ENCODE results near the gene KCNAB1.

Gene KCNAB1

DNA sequence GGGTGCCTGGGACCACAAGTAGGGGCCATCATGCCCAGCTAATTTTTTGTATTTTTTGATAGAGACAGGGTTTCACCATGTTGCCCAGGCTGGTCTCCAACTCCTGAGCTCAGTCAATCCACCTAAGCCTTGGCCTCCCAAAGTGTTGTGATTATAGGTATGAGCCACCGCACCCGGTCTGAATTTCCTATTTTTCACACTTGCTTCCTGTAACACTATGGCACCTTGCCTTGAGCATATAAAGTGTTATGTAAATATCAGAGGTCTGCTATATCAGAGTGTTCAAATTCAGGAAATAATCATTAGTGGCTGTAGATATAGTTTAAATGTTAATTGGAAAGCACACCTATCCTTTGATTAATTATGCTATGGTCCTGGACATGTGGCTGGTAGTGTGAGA lies 165.2 kb downstream of the KCNAB1 start:
- DNase-seq = no peak

DNA sequence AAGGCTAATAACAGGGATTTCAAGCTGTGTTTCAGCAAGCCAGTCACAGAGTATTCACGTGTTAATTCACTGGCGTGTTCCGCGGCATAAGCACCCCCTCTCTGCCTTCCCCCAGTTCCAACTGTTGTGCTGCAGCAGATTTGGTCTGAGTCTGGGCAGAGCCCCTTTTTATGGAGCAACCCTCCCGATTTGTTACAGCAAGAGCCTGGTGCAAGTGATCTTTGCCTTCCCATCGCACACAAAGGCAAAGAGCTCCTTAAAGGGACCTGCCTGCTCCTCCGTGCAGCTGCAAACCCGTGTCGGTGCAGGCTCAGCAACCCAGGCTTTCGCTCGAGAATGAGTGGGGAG lies 170.5 kb downstream of the KCNAB1 start:
- no peak for DNase-seq

DNA sequence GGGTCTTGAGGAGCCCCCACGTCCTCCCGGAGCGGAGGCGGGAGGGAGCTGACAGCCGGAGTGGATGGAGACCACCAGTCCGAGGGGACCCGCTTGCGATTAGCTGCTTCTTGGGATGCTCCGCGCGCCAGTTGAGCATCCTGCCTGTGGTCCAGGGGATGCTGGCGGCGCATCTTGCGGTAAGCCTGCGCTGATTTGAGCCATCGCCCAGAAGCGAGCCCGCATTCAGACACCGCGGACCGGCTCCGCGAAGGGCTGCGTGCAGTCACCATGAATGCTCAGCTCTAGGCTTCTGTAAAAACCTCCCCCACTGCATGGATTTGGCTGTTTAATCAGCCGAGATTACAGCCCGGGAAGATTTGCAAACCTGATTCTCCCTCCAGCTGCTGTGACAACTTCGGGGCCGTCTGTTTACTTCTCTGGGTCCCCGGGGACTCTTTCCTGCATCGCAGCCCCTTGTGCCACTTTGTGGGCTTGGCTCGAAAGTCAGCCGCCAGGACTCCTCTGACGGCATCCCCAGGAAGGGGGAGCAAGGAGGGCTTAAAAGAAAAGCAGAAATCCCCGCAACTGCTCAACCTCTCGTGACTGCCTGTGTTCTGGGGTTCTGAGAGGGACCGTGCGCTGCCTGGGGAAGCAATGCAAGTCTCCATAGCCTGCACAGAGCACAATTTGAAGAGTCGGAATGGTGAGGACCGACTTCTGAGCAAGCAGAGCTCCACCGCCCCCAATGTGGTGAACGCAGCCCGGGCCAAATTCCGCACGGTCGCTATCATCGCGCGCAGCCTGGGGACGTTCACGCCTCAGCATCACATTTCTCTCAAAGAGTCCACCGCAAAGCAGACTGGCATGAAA lies 171.1 kb downstream of the KCNAB1 start:
- DNase-seq = no peak

DNA sequence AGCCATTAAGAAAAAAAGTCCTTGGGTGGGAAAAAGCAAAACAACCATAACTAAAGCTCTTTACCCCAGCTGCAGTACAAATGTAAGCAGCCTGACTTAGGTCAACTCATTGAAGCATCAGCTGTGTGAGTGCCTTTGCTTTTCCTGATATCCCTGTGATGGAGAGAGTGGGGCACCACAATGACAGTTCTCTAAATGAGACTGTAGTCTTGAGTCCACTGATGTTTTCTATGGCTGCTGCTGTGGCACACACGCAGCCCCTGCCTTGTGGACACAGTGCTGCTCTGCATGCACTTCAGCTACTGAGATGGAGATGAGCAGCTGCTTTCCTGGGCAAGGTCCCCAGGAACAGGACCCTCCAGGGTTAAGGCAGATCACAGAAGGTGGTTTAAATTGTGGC lies 173.2 kb downstream of the KCNAB1 start:
- no peak for DNase-seq

DNA sequence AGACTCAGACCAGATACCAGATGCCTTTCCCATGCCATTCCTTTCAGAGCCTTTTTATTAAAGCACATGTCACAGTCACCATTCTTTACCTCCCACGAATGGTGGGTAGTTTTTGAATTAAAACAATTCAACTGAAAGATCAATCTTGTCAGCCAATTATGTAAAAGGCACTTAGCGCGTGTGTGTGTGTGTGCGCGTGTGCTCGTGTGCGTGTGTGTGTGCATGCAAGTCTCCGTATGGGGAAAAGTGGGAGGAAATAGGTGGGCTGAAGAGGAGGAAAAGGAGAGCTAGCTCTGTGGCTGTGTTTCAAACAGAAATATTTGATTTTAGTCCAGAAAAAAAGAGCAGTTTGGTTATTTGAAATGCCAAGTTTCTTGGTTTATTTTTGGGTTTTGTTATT lies 177.2 kb downstream of the KCNAB1 start:
- DNase-seq = no peak

DNA sequence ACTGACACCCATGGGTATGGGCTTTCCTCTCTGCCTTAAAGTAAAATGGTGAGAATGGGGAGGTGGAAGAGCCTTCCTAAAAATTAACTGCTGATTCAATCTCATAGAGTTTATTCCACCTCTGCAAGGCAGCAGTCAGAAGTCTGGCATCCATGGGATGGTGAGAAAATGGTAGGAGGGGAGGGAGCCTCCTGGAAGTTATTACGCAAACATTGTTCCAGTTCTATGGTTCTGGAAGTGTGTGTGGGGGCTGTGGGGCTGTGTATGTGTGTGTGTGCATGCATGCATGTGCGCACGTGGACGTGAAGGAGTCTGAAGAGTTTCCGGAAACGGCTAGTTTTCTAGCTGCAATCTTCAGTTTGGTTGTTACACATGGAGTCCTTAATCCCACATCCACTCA lies 177.6 kb downstream of the KCNAB1 start:
- DNase-seq = no peak

DNA sequence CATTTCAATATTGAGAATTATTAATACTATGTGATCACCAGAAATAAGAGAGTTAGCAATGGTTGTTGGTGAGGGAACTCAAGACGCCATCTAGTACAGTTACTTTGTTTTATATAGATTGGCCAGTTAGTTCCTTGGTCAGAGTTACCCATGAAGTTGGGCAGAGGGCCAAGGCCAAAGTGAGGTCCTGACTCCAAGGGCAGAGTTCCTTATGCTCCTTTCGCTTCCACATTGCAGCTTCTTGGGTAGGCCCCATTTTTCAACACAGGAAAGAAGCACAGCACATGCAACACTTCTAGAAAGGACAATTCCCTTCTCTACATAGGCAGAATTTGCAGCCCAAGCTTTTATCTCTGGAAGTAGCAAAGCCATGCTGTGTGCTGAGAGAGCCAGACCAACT lies 178.6 kb downstream of the KCNAB1 start:
- DNase-seq = no peak

DNA sequence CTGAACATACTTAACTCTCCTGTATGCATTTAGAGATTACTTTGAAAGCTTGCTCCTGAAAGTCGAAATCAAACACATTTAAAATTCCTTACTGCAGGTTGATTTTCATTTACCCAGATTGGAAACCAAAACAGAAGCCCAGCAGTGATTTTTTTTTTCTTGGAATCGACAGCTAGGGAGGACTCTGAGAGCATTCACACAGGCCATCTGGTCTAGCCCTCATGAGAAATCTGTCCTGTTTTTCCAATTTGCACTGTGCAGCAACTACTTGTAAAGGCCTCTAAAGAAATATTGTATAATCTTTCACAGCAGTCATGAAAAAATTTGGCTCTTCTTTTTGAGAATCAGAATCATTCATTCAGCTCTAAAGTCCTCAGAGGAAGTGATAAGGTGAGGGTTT lies 179.2 kb downstream of the KCNAB1 start:
- no peak for DNase-seq

DNA sequence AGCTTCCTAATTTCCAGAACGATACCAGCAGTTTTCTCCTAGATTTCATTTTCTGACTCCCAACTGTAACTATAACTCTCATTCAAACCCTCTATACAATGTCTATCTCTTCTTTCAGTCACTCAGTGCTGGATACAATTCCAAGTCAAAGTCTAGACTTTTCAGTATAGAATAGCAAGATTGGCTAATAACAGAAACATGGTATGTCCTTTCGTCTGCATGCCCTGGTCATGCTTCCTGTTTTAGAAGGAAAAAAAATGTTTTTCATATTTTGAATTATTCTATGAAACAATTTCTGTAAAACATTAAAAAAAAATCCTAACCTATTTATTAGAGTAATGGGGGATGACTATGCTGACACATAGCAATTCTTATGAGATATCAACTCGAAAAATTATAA lies 180.0 kb downstream of the KCNAB1 start:
- no peak for DNase-seq

DNA sequence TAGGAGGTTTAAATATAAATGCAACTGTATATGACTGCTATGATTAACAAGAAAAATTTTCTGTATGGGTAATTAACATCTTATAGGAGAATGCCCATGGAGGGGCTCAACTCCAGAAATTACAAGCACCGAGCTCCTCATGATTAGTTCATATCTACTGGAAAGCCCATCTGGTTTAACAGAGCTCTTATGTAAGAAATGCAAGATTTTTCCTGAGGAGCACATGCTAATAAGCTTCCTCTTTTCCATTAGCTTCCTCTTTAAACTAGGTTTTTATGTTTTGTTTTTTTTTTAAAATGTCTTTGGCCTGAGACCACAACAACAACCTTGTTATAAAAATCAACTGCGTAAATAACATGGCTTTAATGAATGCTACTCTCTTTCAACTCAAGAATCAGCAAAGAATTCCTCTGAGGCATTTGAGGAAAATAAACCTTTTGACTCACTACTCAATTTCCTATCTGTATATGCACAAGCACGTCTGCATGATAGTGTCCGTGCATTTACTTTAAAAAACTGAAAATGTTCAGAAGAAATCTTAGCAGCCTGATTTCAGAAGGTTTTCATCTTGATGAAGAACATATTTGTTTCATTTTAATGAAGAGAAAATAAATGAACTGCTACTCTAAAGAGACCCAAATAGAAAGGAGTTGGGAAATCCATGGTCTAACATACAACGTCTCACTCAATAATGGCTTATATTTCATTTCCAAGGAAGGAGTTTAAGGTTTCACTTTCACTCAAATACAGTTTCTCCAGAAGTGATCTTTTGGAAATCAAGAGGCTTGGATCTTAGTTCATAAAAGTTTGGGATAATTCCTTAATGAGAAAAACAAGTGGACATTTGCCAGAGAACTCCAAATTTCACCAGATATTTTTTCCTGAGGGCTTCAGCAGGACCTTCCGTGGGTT lies 180.8 kb downstream of the KCNAB1 start:
- no peak for DNase-seq

DNA sequence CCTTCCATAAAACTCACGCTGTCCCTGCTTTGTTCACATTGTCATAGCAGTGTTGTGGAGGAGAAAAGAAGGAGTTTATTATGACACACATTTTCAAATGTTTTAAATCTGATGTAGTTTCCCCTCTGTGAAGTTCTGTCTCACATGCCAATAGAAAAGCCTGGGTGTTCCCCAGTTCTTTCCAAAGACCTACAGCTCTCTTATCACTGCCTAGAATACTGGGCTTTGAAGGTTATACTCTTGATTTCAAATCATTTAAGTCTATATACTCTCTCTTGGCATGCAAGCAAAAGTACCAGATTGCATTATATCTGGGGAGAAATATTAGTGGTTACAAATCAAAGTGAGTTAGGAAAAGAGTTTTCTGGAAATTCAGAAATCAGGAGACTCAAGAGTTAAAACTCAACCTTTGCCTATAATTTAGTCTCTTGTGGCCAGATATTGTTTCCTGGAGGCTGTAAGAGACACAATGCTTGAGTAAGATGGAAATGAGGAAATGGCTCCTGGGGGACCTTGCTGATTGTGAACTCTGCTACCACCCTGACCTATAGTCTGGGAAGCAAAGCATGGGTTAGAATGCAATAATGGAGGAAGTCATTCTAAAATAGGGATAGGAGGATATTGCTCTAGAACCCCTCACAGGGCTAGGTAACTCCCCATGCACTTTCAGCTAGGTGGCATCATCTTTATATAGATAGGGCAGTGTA lies 182.8 kb downstream of the KCNAB1 start:
- no peak for DNase-seq

DNA sequence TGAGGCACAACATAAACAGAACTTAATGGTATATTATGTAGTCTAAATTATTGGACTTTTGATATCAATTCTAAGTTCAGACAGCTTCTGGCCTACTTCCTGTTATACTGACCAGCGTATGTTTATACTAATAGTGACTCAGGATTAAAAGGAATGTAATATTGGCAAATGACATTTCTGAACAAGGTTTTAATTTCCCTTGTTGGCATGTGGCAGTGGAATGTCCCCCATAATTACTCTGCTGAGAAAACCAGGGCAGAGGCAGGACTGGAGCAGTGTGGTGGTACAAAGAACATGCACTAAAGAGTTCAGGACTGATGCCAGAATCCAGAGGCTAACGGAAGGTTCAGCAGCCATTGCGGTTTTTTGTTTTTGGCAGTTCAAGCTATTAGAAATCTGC lies 184.0 kb downstream of the KCNAB1 start:
- DNase-seq = peak; percentile 66

DNA sequence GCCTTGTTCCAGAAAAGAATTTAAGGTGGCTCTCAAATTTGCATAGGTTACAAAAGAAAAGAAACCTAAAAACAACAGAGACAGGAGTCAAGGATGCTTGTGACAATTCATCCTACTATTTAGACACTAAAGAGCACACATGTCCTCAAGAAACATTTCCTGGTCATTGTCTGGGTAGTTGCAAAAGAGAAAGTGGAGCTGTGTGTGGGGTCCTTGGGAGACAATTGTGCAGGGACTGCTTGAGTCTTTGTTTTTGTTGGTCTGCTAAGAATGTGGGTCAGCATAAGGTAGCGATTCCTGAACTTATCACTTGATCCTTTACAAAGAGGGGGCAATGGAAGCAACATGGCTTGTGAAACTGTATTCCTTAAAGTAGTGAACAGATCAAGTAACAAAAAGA lies 185.3 kb downstream of the KCNAB1 start:
- DNase-seq = no peak

DNA sequence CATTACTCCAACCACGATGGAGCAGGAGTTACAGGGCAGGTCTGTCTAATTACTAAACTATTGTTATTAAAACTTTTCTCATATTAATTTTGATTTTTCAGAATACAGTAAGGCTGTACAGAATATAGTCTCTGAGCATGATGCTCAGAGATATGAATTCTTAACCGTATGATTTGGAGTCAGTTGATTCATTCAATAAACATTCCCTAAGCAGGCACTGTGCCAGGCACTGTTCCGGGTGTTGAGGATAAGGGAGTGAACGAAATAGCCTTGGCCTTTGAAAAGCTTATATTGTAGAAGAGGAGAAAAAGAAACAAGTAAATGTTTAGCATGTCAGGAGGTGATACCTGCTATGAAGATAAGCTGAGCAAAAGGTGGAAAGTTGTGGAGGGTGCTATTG lies 187.3 kb downstream of the KCNAB1 start:
- DNase-seq = peak; percentile 66

DNA sequence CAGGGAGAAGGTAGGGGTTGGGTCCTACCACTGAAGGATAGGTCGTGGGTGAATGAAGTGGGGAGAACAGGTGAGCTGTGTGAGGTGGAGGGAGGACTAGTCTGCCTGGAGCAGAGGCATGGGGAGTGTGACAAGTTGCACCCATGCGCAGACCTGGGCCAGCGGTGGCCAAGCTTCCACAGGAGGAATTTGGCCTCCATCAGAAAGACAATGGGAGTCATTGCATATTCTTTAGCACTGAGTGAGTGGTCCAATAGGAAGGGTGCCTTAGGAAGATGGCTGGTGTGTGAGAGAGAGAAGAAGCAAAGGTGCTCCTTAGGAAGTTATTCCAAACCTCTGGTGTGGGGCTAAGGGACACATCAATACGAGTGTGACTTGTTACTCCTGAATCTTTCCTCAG lies 191.1 kb downstream of the KCNAB1 start:
- no peak for DNase-seq

DNA sequence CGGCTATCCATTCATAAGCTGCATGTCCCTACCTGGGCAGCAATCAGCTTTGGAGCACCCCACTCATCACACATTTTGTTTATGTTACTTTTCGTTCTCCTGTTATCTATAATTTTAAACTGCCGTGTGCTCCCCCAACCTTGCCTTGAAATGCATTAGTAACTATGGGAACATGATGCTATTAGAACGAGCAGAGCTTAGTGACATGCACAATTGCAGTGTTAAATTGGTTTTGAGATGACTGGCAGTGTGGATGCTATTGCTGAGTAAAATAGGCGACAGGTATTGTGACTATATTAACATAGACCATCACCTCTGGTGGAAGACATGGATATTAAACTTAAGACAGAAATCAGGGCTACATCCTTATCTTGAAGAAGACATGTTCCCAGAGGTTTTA lies 191.6 kb downstream of the KCNAB1 start:
- DNase-seq = no peak

DNA sequence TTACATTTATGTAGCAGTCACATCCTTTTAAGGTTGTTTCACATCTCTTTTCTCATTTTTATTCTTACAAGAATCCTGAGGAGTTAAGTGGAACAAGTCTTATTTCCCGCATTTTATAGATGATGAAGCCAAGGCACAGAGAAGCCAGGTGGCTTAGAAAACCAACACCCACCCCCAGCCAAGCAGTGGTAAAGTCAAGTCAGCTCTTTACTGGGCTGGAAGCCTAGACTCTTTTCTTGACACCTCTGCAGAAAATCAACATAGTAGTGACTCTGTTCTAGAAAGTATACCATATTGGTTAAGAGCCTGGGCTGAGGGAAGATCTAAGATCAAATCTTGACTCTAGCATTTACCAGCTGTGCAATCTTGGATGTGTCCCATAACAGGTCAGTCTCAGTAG lies 195.7 kb downstream of the KCNAB1 start:
- no peak for DNase-seq

DNA sequence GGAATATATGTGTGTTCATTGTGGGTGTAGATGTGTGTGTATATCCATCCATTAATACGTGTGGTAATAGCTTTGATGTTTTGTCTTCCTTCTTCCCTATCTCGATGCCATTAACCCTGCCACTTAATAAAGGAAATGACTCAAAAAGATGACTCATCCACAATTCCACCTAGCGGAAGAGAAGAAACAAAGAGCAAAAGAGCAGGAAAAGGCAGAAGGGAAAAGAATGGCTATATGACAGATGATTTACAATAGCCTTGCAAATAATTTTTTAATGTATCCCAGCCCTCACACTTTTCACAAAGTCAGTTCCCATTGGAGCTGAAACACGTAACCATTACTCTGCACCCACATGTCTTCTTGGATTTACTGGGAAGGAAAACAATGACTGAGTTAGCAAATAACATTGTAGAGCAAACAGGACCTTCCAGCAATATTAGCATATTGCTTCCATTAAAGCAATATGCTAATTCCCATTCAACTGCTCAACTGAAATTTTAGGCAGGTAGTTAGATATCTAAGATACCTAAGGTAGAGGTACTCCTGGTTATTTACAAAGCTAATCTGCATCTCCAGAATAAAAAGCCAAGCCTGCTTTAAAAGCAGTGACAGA lies 197.2 kb downstream of the KCNAB1 start:
- peak; percentile 56 for DNase-seq

DNA sequence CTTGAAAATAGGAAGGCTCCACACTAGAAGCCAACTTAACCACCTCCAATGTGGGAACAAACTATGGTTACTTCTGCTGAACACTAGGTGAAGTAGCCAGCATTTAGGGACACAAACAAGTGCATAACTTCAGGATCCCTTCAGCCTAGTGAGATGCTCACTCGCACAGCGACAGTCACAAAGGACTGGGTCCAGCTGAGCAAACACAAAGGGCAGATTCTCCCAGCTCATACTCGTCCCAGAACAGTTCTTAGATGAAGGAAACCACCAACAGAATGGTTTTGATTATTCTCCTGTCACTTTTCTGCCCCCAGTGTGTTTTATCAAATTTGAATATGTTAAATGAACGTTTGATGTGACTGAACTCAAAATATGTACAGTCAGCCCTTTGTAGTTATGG lies 201.6 kb downstream of the KCNAB1 start:
- DNase-seq = no peak

DNA sequence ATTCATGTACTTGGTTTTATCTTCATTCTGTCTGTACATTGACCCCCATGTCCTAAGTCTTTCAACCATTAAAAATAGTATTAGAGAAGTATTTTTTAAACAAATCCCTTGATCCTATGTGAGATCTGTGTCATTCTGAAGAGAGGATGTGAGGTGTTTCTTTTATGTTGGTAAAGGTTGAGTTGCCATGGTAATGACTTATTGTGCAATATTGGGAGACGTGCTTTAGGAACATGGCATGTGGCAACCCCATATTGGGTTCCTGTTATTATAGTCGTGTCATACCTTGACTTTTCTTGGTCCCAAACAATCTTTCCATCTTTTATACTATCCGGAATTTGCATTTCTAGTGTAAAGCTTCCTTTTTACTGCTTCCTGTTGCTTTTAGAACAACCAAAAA lies 203.1 kb downstream of the KCNAB1 start:
- peak; percentile 20 for DNase-seq

DNA sequence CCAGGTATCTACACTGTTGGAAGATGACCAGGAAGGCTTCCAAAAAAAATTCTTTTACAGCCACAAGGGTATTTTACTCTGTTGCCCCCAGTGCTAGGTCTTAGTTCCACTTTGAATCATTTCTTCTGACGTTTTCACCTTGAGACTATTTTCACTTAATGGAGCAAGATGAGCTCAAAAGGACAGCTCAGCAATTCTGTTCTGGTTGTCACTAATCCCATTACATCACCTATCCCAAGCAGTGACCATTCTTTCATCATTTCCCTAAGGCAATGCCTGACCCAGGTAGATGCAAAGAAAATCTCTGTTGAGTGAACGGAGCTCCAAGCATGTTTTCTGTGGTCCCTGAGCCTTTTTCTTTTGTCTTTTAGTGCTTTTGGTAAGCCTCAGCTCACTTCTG lies 210.0 kb downstream of the KCNAB1 start:
- DNase-seq = no peak

DNA sequence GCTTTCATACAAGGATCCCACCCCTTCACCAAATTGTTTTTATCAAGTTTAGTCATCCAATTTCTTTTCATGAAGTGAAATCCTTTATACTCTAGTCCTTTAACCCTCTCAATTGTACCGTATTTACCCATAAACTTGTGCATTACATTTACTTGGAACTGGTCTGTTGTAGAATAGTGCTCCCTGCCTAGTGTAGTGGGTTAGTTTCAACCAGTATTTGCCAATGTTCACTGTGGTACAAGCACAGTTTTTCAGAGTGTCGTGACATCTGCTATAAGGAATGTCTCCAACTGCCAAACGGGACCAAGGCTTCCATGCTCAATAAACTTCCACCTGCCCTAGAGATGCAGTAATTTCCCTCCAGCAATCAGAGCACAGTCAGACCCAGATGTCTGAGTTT lies 211.9 kb downstream of the KCNAB1 start:
- no peak for DNase-seq

DNA sequence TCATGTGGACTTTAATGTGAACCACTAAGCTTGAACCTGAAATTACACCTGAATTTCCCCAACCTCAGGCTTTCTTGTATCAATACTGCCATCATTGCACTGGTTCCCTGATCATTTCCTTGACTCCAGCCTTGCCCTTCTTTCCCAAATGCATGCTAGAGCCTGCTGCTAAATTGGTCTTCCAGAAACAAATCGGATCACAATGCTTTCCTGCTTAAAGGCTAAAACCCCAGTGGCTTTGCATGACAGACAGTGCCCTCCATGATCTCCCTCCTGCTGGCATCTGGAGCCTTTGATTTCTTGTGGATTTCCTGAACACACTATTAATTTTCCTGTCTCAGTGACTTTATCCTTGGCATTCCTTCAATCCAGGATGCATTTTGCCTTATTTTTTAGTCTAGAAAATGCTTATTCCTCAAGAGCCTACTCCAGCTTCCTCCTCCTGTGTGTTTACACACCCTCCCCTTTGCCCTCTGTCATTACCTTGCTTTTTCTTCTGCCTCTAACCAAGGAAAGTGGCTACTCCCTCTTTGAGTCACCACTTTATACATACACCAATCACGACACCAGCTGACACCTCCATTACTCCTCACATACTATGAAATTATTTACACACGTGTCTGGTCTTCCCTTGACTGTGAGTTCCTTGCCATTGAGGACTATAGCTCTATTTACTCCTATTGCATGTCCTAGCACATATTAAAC lies 214.6 kb downstream of the KCNAB1 start:
- DNase-seq = no peak

All from HCEC 1CT (cell line).